Measurements from ENCODE around the gene ADRA2C.

The ADRA2C gene

GRCh38 chr4:3721627-3722026, 44.6 kb upstream of the ADRA2C start:
- H3K36me3 ChIP-seq (ENCODE audit: control insufficient read depth in 1 of 2, insufficient read depth in 2 of 2, low read depth in 1 of 2, low read length in 2 of 2) = no peaks in the 10 kb centered on the region
- no peak overlapping the region for H2BK120ac ChIP-seq (ENCODE audit: low read depth, low read length)
- H2AFZ ChIP-seq (ENCODE audit: low read depth, low read length) = no peak overlapping the region
- H4K8ac ChIP-seq (ENCODE audit: low read length) = no peak overlapping the region
- no peak overlapping the region for H3K4me2 ChIP-seq (ENCODE audit: low read length, poor library complexity, severe bottlenecking)
- no peak overlapping the region for H4K91ac ChIP-seq (ENCODE audit: low read length)
- H2AK5ac ChIP-seq (ENCODE audit: low read length, severe bottlenecking) = no peak overlapping the region
- no peak overlapping the region for H3K18ac ChIP-seq (ENCODE audit: low read depth in 1 of 2, low read length in 2 of 2)
- WGBS = 52% methylated on average over 6 of the region's 6 CpGs
- no peak overlapping the region for H3K14ac ChIP-seq (ENCODE audit: low read length in 2 of 2)
- H3K27me3 ChIP-seq (ENCODE audit: control insufficient read depth in 1 of 2, insufficient read depth in 1 of 2, low read length in 2 of 2) = peaks cover 32 to 79% of the 10 kb centered on the region in 2 experiments
- DNase-seq = no peak
- H2BK5ac ChIP-seq (ENCODE audit: low read depth, low read length, poor library complexity, severe bottlenecking) = no peak overlapping the region
- H3K4me3 ChIP-seq (ENCODE audit: insufficient read depth in 1 of 2, low read depth in 1 of 2, low read length in 2 of 2) = no peak overlapping the region
- H3K79me1 ChIP-seq (replicated peaks; ENCODE audit: low read length, poor library complexity, severe bottlenecking) = no peaks in the 10 kb centered on the region
- H3K23ac ChIP-seq (ENCODE audit: low read length in 2 of 2) = no peak overlapping the region
- H2BK15ac ChIP-seq (ENCODE audit: low read depth, poor library complexity, severe bottlenecking) = no peak overlapping the region
- H3K4me1 ChIP-seq (ENCODE audit: control insufficient read depth, insufficient read depth, low read depth, low read length) = peaks cover 2% of the 10 kb centered on the region
- peaks cover 12% of the 10 kb centered on the region for H3K9me3 ChIP-seq (ENCODE audit: control insufficient read depth, low read length)
- no peak overlapping the region for H2BK12ac ChIP-seq (ENCODE audit: low read length in 2 of 2)
- no peak overlapping the region for H3K9ac ChIP-seq (ENCODE audit: low read length)
- no peak overlapping the region for H3K27ac ChIP-seq (ENCODE audit: low read length, poor library complexity, severe bottlenecking)
- no peak overlapping the region for H3K4ac ChIP-seq (ENCODE audit: low read depth in 1 of 2, low read length in 2 of 2)

GRCh38 chr4:3722446-3723231, 43.5 kb upstream of the ADRA2C start:
- no peak overlapping the region for H3K27ac ChIP-seq (ENCODE audit: low read length, poor library complexity, severe bottlenecking)
- H3K79me1 ChIP-seq (replicated peaks; ENCODE audit: low read length, poor library complexity, severe bottlenecking) = no peaks in the 10 kb centered on the region
- no peak overlapping the region for H2BK120ac ChIP-seq (ENCODE audit: low read depth, low read length)
- DNase-seq = no peak
- H2BK5ac ChIP-seq (ENCODE audit: low read depth, low read length, poor library complexity, severe bottlenecking) = no peak overlapping the region
- peaks cover 32 to 79% of the 10 kb centered on the region in 2 experiments for H3K27me3 ChIP-seq (ENCODE audit: control insufficient read depth in 1 of 2, insufficient read depth in 1 of 2, low read length in 2 of 2)
- no peak overlapping the region for H2BK12ac ChIP-seq (ENCODE audit: low read length in 2 of 2)
- H3K23ac ChIP-seq (ENCODE audit: low read length in 2 of 2) = no peak overlapping the region
- H3K14ac ChIP-seq (ENCODE audit: low read length in 2 of 2) = no peak overlapping the region
- H3K4me3 ChIP-seq (ENCODE audit: insufficient read depth in 1 of 2, low read depth in 1 of 2, low read length in 2 of 2) = no peak overlapping the region
- H3K9me3 ChIP-seq (ENCODE audit: control insufficient read depth, low read length) = peaks cover 12% of the 10 kb centered on the region
- 71% methylated on average over 11 of the region's 11 CpGs for WGBS
- H4K91ac ChIP-seq (ENCODE audit: low read length) = no peak overlapping the region
- H4K8ac ChIP-seq (ENCODE audit: low read length) = no peak overlapping the region
- no peaks in the 10 kb centered on the region for H3K36me3 ChIP-seq (ENCODE audit: control insufficient read depth in 1 of 2, insufficient read depth in 2 of 2, low read depth in 1 of 2, low read length in 2 of 2)
- H3K4me2 ChIP-seq (ENCODE audit: low read length, poor library complexity, severe bottlenecking) = no peak overlapping the region
- no peak overlapping the region for H3K9ac ChIP-seq (ENCODE audit: low read length)
- H3K18ac ChIP-seq (ENCODE audit: low read depth in 1 of 2, low read length in 2 of 2) = no peak overlapping the region
- no peak overlapping the region for H2AK5ac ChIP-seq (ENCODE audit: low read length, severe bottlenecking)
- H3K4ac ChIP-seq (ENCODE audit: low read depth in 1 of 2, low read length in 2 of 2) = no peak overlapping the region
- no peak overlapping the region for H2BK15ac ChIP-seq (ENCODE audit: low read depth, poor library complexity, severe bottlenecking)
- no peak overlapping the region for H2AFZ ChIP-seq (ENCODE audit: low read depth, low read length)
- peaks cover 2% of the 10 kb centered on the region for H3K4me1 ChIP-seq (ENCODE audit: control insufficient read depth, insufficient read depth, low read depth, low read length)

GRCh38 chr4:3723232-3723642, 42.9 kb upstream of the ADRA2C start:
- H3K4me2 ChIP-seq (ENCODE audit: low read length, poor library complexity, severe bottlenecking) = no peak overlapping the region
- H2BK120ac ChIP-seq (ENCODE audit: low read depth, low read length) = no peak overlapping the region
- H2AK5ac ChIP-seq (ENCODE audit: low read length, severe bottlenecking) = no peak overlapping the region
- H3K79me1 ChIP-seq (replicated peaks; ENCODE audit: low read length, poor library complexity, severe bottlenecking) = no peaks in the 10 kb centered on the region
- H3K36me3 ChIP-seq (ENCODE audit: control insufficient read depth in 1 of 2, insufficient read depth in 2 of 2, low read depth in 1 of 2, low read length in 2 of 2) = no peaks in the 10 kb centered on the region
- no peak overlapping the region for H4K91ac ChIP-seq (ENCODE audit: low read length)
- no peak overlapping the region for H2AFZ ChIP-seq (ENCODE audit: low read depth, low read length)
- H3K9ac ChIP-seq (ENCODE audit: low read length) = no peak overlapping the region
- peaks cover 7% of the 10 kb centered on the region for H3K4me1 ChIP-seq (ENCODE audit: control insufficient read depth, insufficient read depth, low read depth, low read length)
- no peak overlapping the region for H3K14ac ChIP-seq (ENCODE audit: low read length in 2 of 2)
- peaks cover 9% of the 10 kb centered on the region for H3K9me3 ChIP-seq (ENCODE audit: control insufficient read depth, low read length)
- no peak overlapping the region for H3K4me3 ChIP-seq (ENCODE audit: insufficient read depth in 1 of 2, low read depth in 1 of 2, low read length in 2 of 2)
- H3K23ac ChIP-seq (ENCODE audit: low read length in 2 of 2) = no peak overlapping the region
- no peak overlapping the region for H2BK12ac ChIP-seq (ENCODE audit: low read length in 2 of 2)
- H2BK5ac ChIP-seq (ENCODE audit: low read depth, low read length, poor library complexity, severe bottlenecking) = no peak overlapping the region
- no peak overlapping the region for H4K8ac ChIP-seq (ENCODE audit: low read length)
- peaks cover 32 to 79% of the 10 kb centered on the region in 2 experiments for H3K27me3 ChIP-seq (ENCODE audit: control insufficient read depth in 1 of 2, insufficient read depth in 1 of 2, low read length in 2 of 2)
- no peak overlapping the region for H2BK15ac ChIP-seq (ENCODE audit: low read depth, poor library complexity, severe bottlenecking)
- no peak overlapping the region for H3K27ac ChIP-seq (ENCODE audit: low read length, poor library complexity, severe bottlenecking)
- WGBS = 78% methylated on average over 9 of the region's 9 CpGs
- H3K4ac ChIP-seq (ENCODE audit: low read depth in 1 of 2, low read length in 2 of 2) = no peak overlapping the region
- no peak for DNase-seq
- no peak overlapping the region for H3K18ac ChIP-seq (ENCODE audit: low read depth in 1 of 2, low read length in 2 of 2)

GRCh38 chr4:3724319-3725231, 41.6 kb upstream of the ADRA2C start:
- Histone ChIP-seq H3K36me3 (ENCODE audit: control insufficient read depth in 1 of 2, insufficient read depth in 2 of 2, low read depth in 1 of 2, low read length in 2 of 2) (no peaks in the 10 kb centered on the region), H2BK12ac (ENCODE audit: low read length in 2 of 2) (no peak overlapping the region), H3K14ac (ENCODE audit: low read length in 2 of 2) (no peak overlapping the region), H3K4ac (ENCODE audit: low read depth in 1 of 2, low read length in 2 of 2) (no peak overlapping the region), H3K9ac (ENCODE audit: low read length) (no peak overlapping the region), H2AK5ac (ENCODE audit: low read length, severe bottlenecking) (no peak overlapping the region), H4K91ac (ENCODE audit: low read length) (no peak overlapping the region), H3K4me1 (ENCODE audit: control insufficient read depth, insufficient read depth, low read depth, low read length) (peaks cover 9% of the 10 kb centered on the region), H3K18ac (ENCODE audit: low read depth in 1 of 2, low read length in 2 of 2) (no peak overlapping the region), H3K27ac (ENCODE audit: low read length, poor library complexity, severe bottlenecking) (no peak overlapping the region), H2BK15ac (ENCODE audit: low read depth, poor library complexity, severe bottlenecking) (no peak overlapping the region), H3K79me1 (replicated peaks; ENCODE audit: low read length, poor library complexity, severe bottlenecking) (no peaks in the 10 kb centered on the region), H3K23ac (ENCODE audit: low read length in 2 of 2) (no peak overlapping the region), H3K27me3 (ENCODE audit: control insufficient read depth in 1 of 2, insufficient read depth in 1 of 2, low read length in 2 of 2) (peaks cover 39 to 79% of the 10 kb centered on the region in 2 experiments), H3K9me3 (ENCODE audit: control insufficient read depth, low read length) (no peaks in the 10 kb centered on the region), H2BK120ac (ENCODE audit: low read depth, low read length) (no peak overlapping the region), H3K4me3 (ENCODE audit: insufficient read depth in 1 of 2, low read depth in 1 of 2, low read length in 2 of 2) (no peak overlapping the region), H2BK5ac (ENCODE audit: low read depth, low read length, poor library complexity, severe bottlenecking) (no peak overlapping the region), H3K4me2 (ENCODE audit: low read length, poor library complexity, severe bottlenecking) (no peak overlapping the region), H2AFZ (ENCODE audit: low read depth, low read length) (no peak overlapping the region), H4K8ac (ENCODE audit: low read length) (no peak overlapping the region)
- WGBS = 12% methylated on average over 44 of the region's 44 CpGs
- DNase-seq = no peak

All from mesenchymal stem cell (in vitro differentiated cells and primary cell).